ENCODE results near the gene SLC9C1.

GRCh38 chr3:112289011-112289410, 5.0 kb downstream of the SLC9C1 start:
- TF ChIP-seq, protein P1, sequence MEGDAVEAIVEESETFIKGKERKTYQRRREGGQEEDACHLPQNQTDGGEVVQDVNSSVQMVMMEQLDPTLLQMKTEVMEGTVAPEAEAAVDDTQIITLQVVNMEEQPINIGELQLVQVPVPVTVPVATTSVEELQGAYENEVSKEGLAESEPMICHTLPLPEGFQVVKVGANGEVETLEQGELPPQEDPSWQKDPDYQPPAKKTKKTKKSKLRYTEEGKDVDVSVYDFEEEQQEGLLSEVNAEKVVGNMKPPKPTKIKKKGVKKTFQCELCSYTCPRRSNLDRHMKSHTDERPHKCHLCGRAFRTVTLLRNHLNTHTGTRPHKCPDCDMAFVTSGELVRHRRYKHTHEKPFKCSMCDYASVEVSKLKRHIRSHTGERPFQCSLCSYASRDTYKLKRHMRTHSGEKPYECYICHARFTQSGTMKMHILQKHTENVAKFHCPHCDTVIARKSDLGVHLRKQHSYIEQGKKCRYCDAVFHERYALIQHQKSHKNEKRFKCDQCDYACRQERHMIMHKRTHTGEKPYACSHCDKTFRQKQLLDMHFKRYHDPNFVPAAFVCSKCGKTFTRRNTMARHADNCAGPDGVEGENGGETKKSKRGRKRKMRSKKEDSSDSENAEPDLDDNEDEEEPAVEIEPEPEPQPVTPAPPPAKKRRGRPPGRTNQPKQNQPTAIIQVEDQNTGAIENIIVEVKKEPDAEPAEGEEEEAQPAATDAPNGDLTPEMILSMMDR (IDR thresholded peaks at IDR 0.05) = no peak
- TF ChIP-seq POLR2A (IDR thresholded peaks at IDR 0.05) = no peak
- TF ChIP-seq POLR2AphosphoS5 (IDR thresholded peaks at IDR 0.05) = no peak
